GM23338 (cell line): ENCODE results near the gene CNDP2. TPM values are rescaled to one million over a fixed set of nuclear protein-coding genes. Genes with fewer than 3 reads are reported as not detected.

ENCODE experiments used
- ATAC-seq: fragments of 200-7000 bp; cut with Tn5 transposase; 3 replicates; pipeline ENCODE4 v1.9.1; 2020
- DNase-seq: peaks from one replicate; pipeline ENCODE4 v3.0.0-alpha.2; 2015; ENCODE audit warnings: low spot score
- H2AFZ ChIP-seq: fragments of 200-600 bp; sonication (generic); 2 replicates; pipeline ENCODE4 v1.8.0; 2016; ENCODE audit warnings: antibody characterized with exemption, mild to moderate bottlenecking, moderate library complexity
- H3F3A ChIP-seq: fragments of 200-600 bp; sonication (generic); replicated peaks from 2 replicates; pipeline ENCODE4 v1.8.0; 2017; ENCODE audit warnings: antibody characterized with exemption, mixed run types, low read depth
- H3K27ac ChIP-seq: fragments of 200-600 bp; sonication (generic); 2 replicates; pipeline ENCODE4 v1.6.1; 2016; ENCODE audit warnings: low read depth
- H3K27me3 ChIP-seq: fragments of 200-600 bp; sonication (generic); 2 replicates; pipeline ENCODE4 v1.8.0; 2016; ENCODE audit warnings: mild to moderate bottlenecking, mixed run types, moderate library complexity; ENCODE audit not compliant: insufficient read depth
- H3K36me3 ChIP-seq: fragments of 200-600 bp; sonication (generic); 2 replicates; pipeline ENCODE4 v1.8.0; 2016; ENCODE audit warnings: mild to moderate bottlenecking; ENCODE audit not compliant: insufficient read depth
- H3K4me1 ChIP-seq: fragments of 200-600 bp; sonication (generic); 2 replicates; pipeline ENCODE4 v1.8.0; 2016; ENCODE audit warnings: mild to moderate bottlenecking, moderate library complexity; ENCODE audit not compliant: insufficient read depth
- H3K4me2 ChIP-seq: fragments of 200-600 bp; sonication (generic); 2 replicates; pipeline ENCODE4 v1.7.1; 2017; ENCODE audit warnings: mixed run types
- H3K4me3 ChIP-seq: fragments of 200-600 bp; sonication (generic); 2 replicates; pipeline ENCODE4 v1.6.1; 2016; ENCODE audit warnings: mixed run types
- H3K79me2 ChIP-seq: fragments of 200-600 bp; sonication (generic); replicated peaks from 2 replicates; pipeline ENCODE4 v1.8.0; 2017; ENCODE audit warnings: mild to moderate bottlenecking; ENCODE audit not compliant: insufficient read depth
- H3K9me2 ChIP-seq: fragments of 200-600 bp; sonication (generic); 2 replicates; pipeline ENCODE4 v1.8.0; 2017; ENCODE audit not compliant: insufficient read depth
- H4K20me1 ChIP-seq: fragments of 200-600 bp; sonication (generic); replicated peaks from 2 replicates; pipeline ENCODE4 v1.8.0; 2017; ENCODE audit warnings: mild to moderate bottlenecking; ENCODE audit not compliant: insufficient read depth
- H3K27ac Mint-ChIP-seq: 2 replicates; pipeline ENCODE4 v1.8.0; 2020; ENCODE audit warnings: inconsistent platforms, mild to moderate bottlenecking, moderate library complexity, mixed read lengths
- H3K27me3 Mint-ChIP-seq: 3 replicates; pipeline ENCODE4 v1.8.0; 2022; ENCODE audit warnings: low read depth, mild to moderate bottlenecking, moderate library complexity, mixed read lengths, inconsistent platforms; ENCODE audit not compliant: insufficient read depth, poor library complexity
- H3K36me3 Mint-ChIP-seq: 3 replicates; pipeline ENCODE4 v1.8.0; 2021; ENCODE audit warnings: low read depth, mild to moderate bottlenecking, inconsistent platforms, moderate library complexity, mixed read lengths
- H3K4me1 Mint-ChIP-seq: 3 replicates; pipeline ENCODE4 v1.8.0; 2020; ENCODE audit warnings: mild to moderate bottlenecking, inconsistent platforms, mixed read lengths
- H3K4me3 Mint-ChIP-seq: 3 replicates; pipeline ENCODE4 v1.8.0; 2021; ENCODE audit warnings: moderate library complexity, mild to moderate bottlenecking, inconsistent platforms, mixed read lengths
- H3K9me3 Mint-ChIP-seq: 3 replicates; pipeline ENCODE4 v1.8.0; 2020; ENCODE audit warnings: moderate library complexity, mild to moderate bottlenecking, inconsistent platforms, mixed read lengths
- CREB1 ChIP-seq: fragments of 250-450 bp; sonication (Bioruptor Pico); IDR thresholded peaks from 2 replicates; pipeline ENCODE4 v1.5.0; 2020; ENCODE audit warnings: low read depth, mild to moderate bottlenecking, moderate library complexity
- EZH2 ChIP-seq: fragments of 200-600 bp; sonication (generic); IDR thresholded peaks from one replicate; pipeline ENCODE4 v1.8.0; 2017; ENCODE audit warnings: antibody characterized with exemption, mild to moderate bottlenecking, low read depth; ENCODE audit not compliant: unreplicated experiment
- EZH2phosphoT487 ChIP-seq: fragments of 200-600 bp; sonication (generic); IDR thresholded peaks from one replicate; pipeline ENCODE4 v1.8.1; 2018; ENCODE audit warnings: antibody characterized with exemption; ENCODE audit not compliant: unreplicated experiment
- ZNF114 ChIP-seq: fragments of 250-450 bp; sonication (Bioruptor Pico); IDR thresholded peaks from 2 replicates; pipeline ENCODE4 v1.5.0; 2020; ENCODE audit warnings: mild to moderate bottlenecking, moderate library complexity
- polyA plus RNA-seq: library from polyadenylated mRNA; unstranded; fragments of >200 nt; fragmentation: Nextera tagmentation; extraction: Ambion mirVana; gene quantifications from 2 replicates; pipeline ENCODE4 v1.2.1, GENCODE V29; 2016
- total RNA-seq: library from RNA; depleted of rRNA; stranded (reverse); fragments of >200 nt; shearing (Covaris generic); gene quantifications from 2 replicates; pipeline ENCODE4 v1.2.3, GENCODE V29; 2014
- TF ChIP-seq, protein P1 (sequence below): fragments of 250-450 bp; sonication (Bioruptor Pico); IDR thresholded peaks from 2 replicates; pipeline ENCODE4 v1.5.0; 2020; ENCODE audit warnings: mild to moderate bottlenecking, moderate library complexity
- TF ChIP-seq, protein P2 (sequence below): IDR thresholded peaks from one replicate; pipeline ENCODE4 v1.6.1; 2018; ENCODE audit warnings: antibody characterized with exemption; ENCODE audit not compliant: unreplicated experiment
- TF ChIP-seq, protein P3 (sequence below): IDR thresholded peaks from 2 replicates; pipeline ENCODE4 v1.6.1; 2016; ENCODE audit warnings: antibody characterized with exemption

CNDP2 gene
- total and polyA plus RNA-seq, 2 experiments from 2014 or later: 116 to 175 TPM

DNA sequence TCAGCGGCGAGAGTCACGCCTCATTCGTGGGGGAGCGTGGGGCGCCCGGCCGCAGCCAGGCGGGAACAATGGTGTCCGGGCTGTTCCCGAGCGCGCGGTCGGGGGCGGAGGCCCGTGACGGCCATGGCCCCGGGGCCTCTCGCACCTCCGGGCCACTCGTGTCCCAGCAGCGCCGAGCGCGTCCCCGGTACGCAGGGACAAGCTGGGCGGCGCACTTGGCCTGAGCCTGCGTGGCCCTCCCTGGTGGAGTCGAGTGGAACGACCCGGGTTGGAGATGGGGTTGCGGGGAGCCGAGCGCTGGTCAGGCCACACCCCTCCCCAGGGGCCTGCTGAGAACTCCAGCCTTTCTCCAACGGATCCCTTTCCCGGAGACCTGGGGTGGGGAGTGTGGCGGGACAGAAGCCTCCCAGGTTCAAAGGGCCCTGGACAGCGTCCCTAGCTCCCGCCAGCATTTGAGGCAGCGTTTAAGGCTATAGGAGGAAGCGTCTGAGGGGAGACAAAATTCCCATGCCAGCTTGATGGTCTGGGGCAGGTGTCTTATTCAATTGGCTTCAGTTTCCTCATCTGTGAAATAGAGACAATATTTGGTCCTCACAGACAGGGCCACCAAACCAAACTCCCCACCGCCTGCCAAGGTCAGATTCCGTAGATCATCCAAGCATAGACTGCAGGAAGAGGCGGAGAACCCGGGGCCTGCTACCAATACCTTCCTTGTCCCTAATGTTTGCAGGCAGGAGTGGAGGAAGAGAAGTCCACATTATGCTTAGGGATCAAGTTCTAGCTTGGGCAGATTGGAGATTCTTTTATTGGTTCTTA is 553 bp downstream of the CNDP2 start:
- Mint-ChIP-seq H3K27ac (peak overlapping the region; percentile 85), H3K27me3 (peaks cover 6% of the 10 kb centered on the region), H3K4me3 (peak overlapping the region; percentile 93), H3K4me1 (peaks cover 33% of the 10 kb centered on the region), H3K9me3 (peaks cover 6% of the 10 kb centered on the region; the same call in 1 of the 3 replicates), H3K36me3 (peaks cover 38% of the 10 kb centered on the region)
- no peaks in the 10 kb centered on the region for H3K27me3 ChIP-seq
- DNase-seq: peak; percentile 66
- peak overlapping the region; percentile 50; the same call in 1 of the 2 replicates for H3K27ac ChIP-seq
- H2AFZ ChIP-seq: peak overlapping the region; percentile 74
- H3K79me2 ChIP-seq: peaks cover 41% of the 10 kb centered on the region
- peak; percentile 77 for ATAC-seq
- peaks cover 21% of the 10 kb centered on the region for H4K20me1 ChIP-seq
- peak overlapping the region; percentile 68 for H3K4me3 ChIP-seq
- no peaks in the 10 kb centered on the region for H3F3A ChIP-seq
- H3K4me2 ChIP-seq: peak overlapping the region; percentile 91
- H3K36me3 ChIP-seq: peaks cover 12% of the 10 kb centered on the region
- TF ChIP-seq EZH2phosphoT487: no peak
- TF ChIP-seq, protein P1, sequence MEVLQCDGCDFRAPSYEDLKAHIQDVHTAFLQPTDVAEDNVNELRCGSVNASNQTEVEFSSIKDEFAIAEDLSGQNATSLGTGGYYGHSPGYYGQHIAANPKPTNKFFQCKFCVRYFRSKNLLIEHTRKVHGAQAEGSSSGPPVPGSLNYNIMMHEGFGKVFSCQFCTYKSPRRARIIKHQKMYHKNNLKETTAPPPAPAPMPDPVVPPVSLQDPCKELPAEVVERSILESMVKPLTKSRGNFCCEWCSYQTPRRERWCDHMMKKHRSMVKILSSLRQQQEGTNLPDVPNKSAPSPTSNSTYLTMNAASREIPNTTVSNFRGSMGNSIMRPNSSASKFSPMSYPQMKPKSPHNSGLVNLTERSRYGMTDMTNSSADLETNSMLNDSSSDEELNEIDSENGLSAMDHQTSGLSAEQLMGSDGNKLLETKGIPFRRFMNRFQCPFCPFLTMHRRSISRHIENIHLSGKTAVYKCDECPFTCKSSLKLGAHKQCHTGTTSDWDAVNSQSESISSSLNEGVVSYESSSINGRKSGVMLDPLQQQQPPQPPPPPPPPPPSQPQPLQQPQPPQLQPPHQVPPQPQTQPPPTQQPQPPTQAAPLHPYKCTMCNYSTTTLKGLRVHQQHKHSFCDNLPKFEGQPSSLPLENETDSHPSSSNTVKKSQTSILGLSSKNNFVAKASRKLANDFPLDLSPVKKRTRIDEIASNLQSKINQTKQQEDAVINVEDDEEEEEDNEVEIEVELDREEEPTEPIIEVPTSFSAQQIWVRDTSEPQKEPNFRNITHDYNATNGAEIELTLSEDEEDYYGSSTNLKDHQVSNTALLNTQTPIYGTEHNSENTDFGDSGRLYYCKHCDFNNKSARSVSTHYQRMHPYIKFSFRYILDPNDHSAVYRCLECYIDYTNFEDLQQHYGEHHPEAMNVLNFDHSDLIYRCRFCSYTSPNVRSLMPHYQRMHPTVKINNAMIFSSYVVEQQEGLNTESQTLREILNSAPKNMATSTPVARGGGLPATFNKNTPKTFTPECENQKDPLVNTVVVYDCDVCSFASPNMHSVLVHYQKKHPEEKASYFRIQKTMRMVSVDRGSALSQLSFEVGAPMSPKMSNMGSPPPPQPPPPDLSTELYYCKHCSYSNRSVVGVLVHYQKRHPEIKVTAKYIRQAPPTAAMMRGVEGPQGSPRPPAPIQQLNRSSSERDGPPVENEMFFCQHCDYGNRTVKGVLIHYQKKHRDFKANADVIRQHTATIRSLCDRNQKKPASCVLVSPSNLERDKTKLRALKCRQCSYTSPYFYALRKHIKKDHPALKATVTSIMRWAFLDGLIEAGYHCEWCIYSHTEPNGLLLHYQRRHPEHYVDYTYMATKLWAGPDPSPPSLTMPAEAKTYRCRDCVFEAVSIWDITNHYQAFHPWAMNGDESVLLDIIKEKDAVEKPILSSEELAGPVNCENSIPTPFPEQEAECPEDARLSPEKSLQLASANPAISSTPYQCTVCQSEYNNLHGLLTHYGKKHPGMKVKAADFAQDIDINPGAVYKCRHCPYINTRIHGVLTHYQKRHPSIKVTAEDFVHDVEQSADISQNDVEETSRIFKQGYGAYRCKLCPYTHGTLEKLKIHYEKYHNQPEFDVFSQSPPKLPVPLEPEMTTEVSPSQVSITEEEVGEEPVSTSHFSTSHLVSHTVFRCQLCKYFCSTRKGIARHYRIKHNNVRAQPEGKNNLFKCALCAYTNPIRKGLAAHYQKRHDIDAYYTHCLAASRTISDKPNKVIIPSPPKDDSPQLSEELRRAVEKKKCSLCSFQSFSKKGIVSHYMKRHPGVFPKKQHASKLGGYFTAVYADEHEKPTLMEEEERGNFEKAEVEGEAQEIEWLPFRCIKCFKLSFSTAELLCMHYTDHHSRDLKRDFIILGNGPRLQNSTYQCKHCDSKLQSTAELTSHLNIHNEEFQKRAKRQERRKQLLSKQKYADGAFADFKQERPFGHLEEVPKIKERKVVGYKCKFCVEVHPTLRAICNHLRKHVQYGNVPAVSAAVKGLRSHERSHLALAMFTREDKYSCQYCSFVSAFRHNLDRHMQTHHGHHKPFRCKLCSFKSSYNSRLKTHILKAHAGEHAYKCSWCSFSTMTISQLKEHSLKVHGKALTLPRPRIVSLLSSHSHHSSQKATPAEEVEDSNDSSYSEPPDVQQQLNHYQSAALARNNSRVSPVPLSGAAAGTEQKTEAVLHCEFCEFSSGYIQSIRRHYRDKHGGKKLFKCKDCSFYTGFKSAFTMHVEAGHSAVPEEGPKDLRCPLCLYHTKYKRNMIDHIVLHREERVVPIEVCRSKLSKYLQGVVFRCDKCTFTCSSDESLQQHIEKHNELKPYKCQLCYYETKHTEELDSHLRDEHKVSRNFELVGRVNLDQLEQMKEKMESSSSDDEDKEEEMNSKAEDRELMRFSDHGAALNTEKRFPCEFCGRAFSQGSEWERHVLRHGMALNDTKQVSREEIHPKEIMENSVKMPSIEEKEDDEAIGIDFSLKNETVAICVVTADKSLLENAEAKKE (CRISPR knock-in tag): no peak
- no peak for TF ChIP-seq CREB1 (CRISPR knock-in tag)
- no peak for TF ChIP-seq ZNF114 (CRISPR knock-in tag)
- TF ChIP-seq, protein P2, sequence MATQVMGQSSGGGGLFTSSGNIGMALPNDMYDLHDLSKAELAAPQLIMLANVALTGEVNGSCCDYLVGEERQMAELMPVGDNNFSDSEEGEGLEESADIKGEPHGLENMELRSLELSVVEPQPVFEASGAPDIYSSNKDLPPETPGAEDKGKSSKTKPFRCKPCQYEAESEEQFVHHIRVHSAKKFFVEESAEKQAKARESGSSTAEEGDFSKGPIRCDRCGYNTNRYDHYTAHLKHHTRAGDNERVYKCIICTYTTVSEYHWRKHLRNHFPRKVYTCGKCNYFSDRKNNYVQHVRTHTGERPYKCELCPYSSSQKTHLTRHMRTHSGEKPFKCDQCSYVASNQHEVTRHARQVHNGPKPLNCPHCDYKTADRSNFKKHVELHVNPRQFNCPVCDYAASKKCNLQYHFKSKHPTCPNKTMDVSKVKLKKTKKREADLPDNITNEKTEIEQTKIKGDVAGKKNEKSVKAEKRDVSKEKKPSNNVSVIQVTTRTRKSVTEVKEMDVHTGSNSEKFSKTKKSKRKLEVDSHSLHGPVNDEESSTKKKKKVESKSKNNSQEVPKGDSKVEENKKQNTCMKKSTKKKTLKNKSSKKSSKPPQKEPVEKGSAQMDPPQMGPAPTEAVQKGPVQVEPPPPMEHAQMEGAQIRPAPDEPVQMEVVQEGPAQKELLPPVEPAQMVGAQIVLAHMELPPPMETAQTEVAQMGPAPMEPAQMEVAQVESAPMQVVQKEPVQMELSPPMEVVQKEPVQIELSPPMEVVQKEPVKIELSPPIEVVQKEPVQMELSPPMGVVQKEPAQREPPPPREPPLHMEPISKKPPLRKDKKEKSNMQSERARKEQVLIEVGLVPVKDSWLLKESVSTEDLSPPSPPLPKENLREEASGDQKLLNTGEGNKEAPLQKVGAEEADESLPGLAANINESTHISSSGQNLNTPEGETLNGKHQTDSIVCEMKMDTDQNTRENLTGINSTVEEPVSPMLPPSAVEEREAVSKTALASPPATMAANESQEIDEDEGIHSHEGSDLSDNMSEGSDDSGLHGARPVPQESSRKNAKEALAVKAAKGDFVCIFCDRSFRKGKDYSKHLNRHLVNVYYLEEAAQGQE: no peak
- no peak for TF ChIP-seq EZH2
- TF ChIP-seq, protein P3, sequence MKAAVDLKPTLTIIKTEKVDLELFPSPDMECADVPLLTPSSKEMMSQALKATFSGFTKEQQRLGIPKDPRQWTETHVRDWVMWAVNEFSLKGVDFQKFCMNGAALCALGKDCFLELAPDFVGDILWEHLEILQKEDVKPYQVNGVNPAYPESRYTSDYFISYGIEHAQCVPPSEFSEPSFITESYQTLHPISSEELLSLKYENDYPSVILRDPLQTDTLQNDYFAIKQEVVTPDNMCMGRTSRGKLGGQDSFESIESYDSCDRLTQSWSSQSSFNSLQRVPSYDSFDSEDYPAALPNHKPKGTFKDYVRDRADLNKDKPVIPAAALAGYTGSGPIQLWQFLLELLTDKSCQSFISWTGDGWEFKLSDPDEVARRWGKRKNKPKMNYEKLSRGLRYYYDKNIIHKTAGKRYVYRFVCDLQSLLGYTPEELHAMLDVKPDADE: no peak
- no peaks in the 10 kb centered on the region for H3K9me2 ChIP-seq
- peaks cover 12% of the 10 kb centered on the region for H3K4me1 ChIP-seq
